HepG2 (cell line): ENCODE data around the gene NINL. TPM values are rescaled to one million over a fixed set of nuclear protein-coding genes. Genes with fewer than 3 reads are reported as not detected.
A peak's percentile ranks its signal among the peaks of the same experiment; 100 is the strongest.

Experiments
- CBX1 ChIP-seq: IDR thresholded peaks from one replicate; pipeline ENCODE4 v1.6.1; 2016; ENCODE audit warnings: antibody characterized with exemption, low read depth
- MZF1 ChIP-seq: sonication (generic); formaldehyde crosslinking; IDR thresholded peaks from 2 replicates; pipeline ENCODE4 v1.8.1; 2023; ENCODE audit warnings: mild to moderate bottlenecking, missing genetic modification reagents, borderline replicate concordance
- NCOA2 ChIP-seq: sonication (generic); formaldehyde crosslinking; IDR thresholded peaks from 2 replicates; pipeline ENCODE4 v1.8.0; 2022; ENCODE audit warnings: inconsistent platforms
- NCOA5 ChIP-seq: sonication (generic); formaldehyde crosslinking; IDR thresholded peaks from 2 replicates; pipeline ENCODE4 v1.4.0; 2020; ENCODE audit warnings: missing genetic modification reagents
- NKX3-1 ChIP-seq: sonication (generic); formaldehyde crosslinking; IDR thresholded peaks from 2 replicates; pipeline ENCODE4 v1.5.0; 2020; ENCODE audit warnings: missing genetic modification reagents
- NR2C2 ChIP-seq: sonication (generic); formaldehyde crosslinking; IDR thresholded peaks from 2 replicates; pipeline ENCODE4 v1.4.0; 2020; ENCODE audit warnings: missing genetic modification reagents, mild to moderate bottlenecking, moderate library complexity, borderline replicate concordance
- PCBP1 ChIP-seq: fragments of 200-400 bp; formaldehyde crosslinking; IDR thresholded peaks from 2 replicates; pipeline ENCODE4 v1.6.1; 2017; ENCODE audit warnings: mild to moderate bottlenecking, low read depth, low read length, borderline replicate concordance
- RFX5 ChIP-seq: IDR thresholded peaks from 2 replicates; pipeline ENCODE4 v1.6.1; 2011; ENCODE audit warnings: low read depth, low read length, improper control_type of control experiment
- SP5 ChIP-seq: IDR thresholded peaks from 2 replicates; pipeline ENCODE4 v1.6.1; 2016; ENCODE audit warnings: low read depth, borderline replicate concordance
- TGIF2 ChIP-seq: IDR thresholded peaks from 2 replicates; pipeline ENCODE4 v1.6.1; 2016; ENCODE audit warnings: control low read depth, missing compliant biosample characterization
- ZMYM4 ChIP-seq: sonication (generic); formaldehyde crosslinking; IDR thresholded peaks from 2 replicates; pipeline ENCODE4 v1.8.1; 2023; ENCODE audit warnings: mild to moderate bottlenecking, missing genetic modification reagents
- ZNF124 ChIP-seq: sonication (generic); formaldehyde crosslinking; IDR thresholded peaks from 2 replicates; pipeline ENCODE4 v1.4.0; 2020; ENCODE audit warnings: missing genetic modification reagents
- ZNF136 ChIP-seq: sonication (generic); formaldehyde crosslinking; IDR thresholded peaks from 2 replicates; pipeline ENCODE4 v1.8.1; 2022; ENCODE audit warnings: low read depth, mild to moderate bottlenecking, moderate library complexity, missing genetic modification reagents
- ZNF317 ChIP-seq: sonication (generic); formaldehyde crosslinking; IDR thresholded peaks from 2 replicates; pipeline ENCODE4 v1.5.0; 2020; ENCODE audit warnings: mild to moderate bottlenecking, missing genetic modification reagents
- ZNF564 ChIP-seq: sonication (generic); formaldehyde crosslinking; IDR thresholded peaks from 2 replicates; pipeline ENCODE4 v1.8.1; 2023; ENCODE audit warnings: mild to moderate bottlenecking, missing genetic modification reagents
- ZNF674 ChIP-seq: sonication (generic); formaldehyde crosslinking; IDR thresholded peaks from 2 replicates; pipeline ENCODE4 v1.5.0; 2020; ENCODE audit warnings: low read depth, mild to moderate bottlenecking, missing genetic modification reagents
- ZNF782 ChIP-seq: sonication (generic); formaldehyde crosslinking; IDR thresholded peaks from 2 replicates; pipeline ENCODE4 v1.4.0; 2020; ENCODE audit warnings: missing genetic modification reagents, mild to moderate bottlenecking, borderline replicate concordance
- ZNF839 ChIP-seq: sonication (generic); formaldehyde crosslinking; IDR thresholded peaks from 2 replicates; pipeline ENCODE4 v1.4.0; 2020; ENCODE audit warnings: missing genetic modification reagents, mild to moderate bottlenecking, borderline replicate concordance
- polyA plus RNA-seq, 8 experiments: library from polyadenylated mRNA; depleted of rRNA in 3 of 8; stranded (reverse) in 7 of 8; unstranded in 1 of 8; fragments of >200 nt; fragmentation: Illumina TruSeq in 4 of 8; extraction: Trizol in 4 of 8; gene quantifications; 2 replicates each; pipeline versions ENCODE4 v1.2.1 to v1.2.3, GENCODE V29; 2011 to 2016; ENCODE audit warnings: low read depth in 4 of 8, missing spikeins in 1 of 8, mixed read lengths in 1 of 8; ENCODE audit not compliant: insufficient read depth in 1 of 8
- total RNA-seq, 5 experiments: library from RNA; depleted of rRNA; stranded (reverse); fragments of >200 nt; fragmentation: Illumina TruSeq; extraction: Trizol; gene quantifications; 2 replicates each; pipeline ENCODE4 v1.2.3, GENCODE V29; 2016; ENCODE audit warnings: low read depth in 1 of 5
- TF ChIP-seq, protein P1 (sequence below): sonication (generic); formaldehyde crosslinking; IDR thresholded peaks from 2 replicates; pipeline ENCODE4 v1.4.0; 2020; ENCODE audit warnings: mild to moderate bottlenecking, low read depth, missing genetic modification reagents
- TF ChIP-seq, protein P2 (sequence below): sonication (generic); formaldehyde crosslinking; IDR thresholded peaks from 2 replicates; pipeline ENCODE4 v1.4.0; 2020; ENCODE audit warnings: missing genetic modification reagents
- TF ChIP-seq, protein P3 (sequence below): sonication (generic); formaldehyde crosslinking; IDR thresholded peaks from 2 replicates; pipeline ENCODE4 v1.5.1; 2020; ENCODE audit warnings: mild to moderate bottlenecking, missing genetic modification reagents, borderline replicate concordance
- TF ChIP-seq, protein P4 (sequence below): sonication (generic); formaldehyde crosslinking; IDR thresholded peaks from 2 replicates; pipeline ENCODE4 v1.4.0; 2020; ENCODE audit warnings: mild to moderate bottlenecking, missing genetic modification reagents, borderline replicate concordance

Gene NINL
- total and polyA plus RNA-seq, 2 of the 13 experiments (the other 11 are each of a cell fraction or from before 2014, with no cell fraction given), result 32.3 to 34.3 TPM

DNA sequence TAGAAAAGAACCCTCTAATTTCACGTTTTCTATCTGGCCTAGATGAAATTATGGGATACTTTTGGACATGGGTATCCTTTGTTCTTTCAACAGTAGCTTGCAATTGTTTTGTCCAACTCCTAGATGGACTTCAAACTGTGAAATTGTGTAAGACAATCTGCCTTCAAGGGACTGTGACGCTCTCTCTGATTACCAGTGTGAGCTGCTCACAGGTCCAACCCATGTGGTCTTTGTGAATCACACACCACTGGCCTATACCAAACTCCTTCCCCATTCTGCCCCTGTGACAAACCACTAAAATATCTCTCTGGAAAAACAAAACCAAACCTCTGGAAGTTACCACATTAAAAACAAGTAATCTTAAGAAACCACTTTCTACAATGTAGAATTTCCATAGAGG lies 59.5 kb downstream of the NINL start (continued):
- TF ChIP-seq, protein P1, sequence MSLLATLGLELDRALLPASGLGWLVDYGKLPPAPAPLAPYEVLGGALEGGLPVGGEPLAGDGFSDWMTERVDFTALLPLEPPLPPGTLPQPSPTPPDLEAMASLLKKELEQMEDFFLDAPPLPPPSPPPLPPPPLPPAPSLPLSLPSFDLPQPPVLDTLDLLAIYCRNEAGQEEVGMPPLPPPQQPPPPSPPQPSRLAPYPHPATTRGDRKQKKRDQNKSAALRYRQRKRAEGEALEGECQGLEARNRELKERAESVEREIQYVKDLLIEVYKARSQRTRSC (CRISPR knock-in tag), result no peak
- no peak for TF ChIP-seq NKX3-1 (CRISPR knock-in tag)
- TF ChIP-seq, protein P2, sequence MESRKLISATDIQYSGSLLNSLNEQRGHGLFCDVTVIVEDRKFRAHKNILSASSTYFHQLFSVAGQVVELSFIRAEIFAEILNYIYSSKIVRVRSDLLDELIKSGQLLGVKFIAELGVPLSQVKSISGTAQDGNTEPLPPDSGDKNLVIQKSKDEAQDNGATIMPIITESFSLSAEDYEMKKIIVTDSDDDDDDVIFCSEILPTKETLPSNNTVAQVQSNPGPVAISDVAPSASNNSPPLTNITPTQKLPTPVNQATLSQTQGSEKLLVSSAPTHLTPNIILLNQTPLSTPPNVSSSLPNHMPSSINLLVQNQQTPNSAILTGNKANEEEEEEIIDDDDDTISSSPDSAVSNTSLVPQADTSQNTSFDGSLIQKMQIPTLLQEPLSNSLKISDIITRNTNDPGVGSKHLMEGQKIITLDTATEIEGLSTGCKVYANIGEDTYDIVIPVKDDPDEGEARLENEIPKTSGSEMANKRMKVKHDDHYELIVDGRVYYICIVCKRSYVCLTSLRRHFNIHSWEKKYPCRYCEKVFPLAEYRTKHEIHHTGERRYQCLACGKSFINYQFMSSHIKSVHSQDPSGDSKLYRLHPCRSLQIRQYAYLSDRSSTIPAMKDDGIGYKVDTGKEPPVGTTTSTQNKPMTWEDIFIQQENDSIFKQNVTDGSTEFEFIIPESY (CRISPR knock-in tag), result no peak
- TF ChIP-seq, protein P3, sequence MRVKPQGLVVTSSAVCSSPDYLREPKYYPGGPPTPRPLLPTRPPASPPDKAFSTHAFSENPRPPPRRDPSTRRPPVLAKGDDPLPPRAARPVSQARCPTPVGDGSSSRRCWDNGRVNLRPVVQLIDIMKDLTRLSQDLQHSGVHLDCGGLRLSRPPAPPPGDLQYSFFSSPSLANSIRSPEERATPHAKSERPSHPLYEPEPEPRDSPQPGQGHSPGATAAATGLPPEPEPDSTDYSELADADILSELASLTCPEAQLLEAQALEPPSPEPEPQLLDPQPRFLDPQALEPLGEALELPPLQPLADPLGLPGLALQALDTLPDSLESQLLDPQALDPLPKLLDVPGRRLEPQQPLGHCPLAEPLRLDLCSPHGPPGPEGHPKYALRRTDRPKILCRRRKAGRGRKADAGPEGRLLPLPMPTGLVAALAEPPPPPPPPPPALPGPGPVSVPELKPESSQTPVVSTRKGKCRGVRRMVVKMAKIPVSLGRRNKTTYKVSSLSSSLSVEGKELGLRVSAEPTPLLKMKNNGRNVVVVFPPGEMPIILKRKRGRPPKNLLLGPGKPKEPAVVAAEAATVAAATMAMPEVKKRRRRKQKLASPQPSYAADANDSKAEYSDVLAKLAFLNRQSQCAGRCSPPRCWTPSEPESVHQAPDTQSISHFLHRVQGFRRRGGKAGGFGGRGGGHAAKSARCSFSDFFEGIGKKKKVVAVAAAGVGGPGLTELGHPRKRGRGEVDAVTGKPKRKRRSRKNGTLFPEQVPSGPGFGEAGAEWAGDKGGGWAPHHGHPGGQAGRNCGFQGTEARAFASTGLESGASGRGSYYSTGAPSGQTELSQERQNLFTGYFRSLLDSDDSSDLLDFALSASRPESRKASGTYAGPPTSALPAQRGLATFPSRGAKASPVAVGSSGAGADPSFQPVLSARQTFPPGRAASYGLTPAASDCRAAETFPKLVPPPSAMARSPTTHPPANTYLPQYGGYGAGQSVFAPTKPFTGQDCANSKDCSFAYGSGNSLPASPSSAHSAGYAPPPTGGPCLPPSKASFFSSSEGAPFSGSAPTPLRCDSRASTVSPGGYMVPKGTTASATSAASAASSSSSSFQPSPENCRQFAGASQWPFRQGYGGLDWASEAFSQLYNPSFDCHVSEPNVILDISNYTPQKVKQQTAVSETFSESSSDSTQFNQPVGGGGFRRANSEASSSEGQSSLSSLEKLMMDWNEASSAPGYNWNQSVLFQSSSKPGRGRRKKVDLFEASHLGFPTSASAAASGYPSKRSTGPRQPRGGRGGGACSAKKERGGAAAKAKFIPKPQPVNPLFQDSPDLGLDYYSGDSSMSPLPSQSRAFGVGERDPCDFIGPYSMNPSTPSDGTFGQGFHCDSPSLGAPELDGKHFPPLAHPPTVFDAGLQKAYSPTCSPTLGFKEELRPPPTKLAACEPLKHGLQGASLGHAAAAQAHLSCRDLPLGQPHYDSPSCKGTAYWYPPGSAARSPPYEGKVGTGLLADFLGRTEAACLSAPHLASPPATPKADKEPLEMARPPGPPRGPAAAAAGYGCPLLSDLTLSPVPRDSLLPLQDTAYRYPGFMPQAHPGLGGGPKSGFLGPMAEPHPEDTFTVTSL (CRISPR knock-in tag), result peak; percentile 30; the same call in 1 of the 2 replicates
- TF ChIP-seq NCOA2 (CRISPR knock-in tag), result peak; percentile 22; the same call in 1 of the 2 replicates
- no peak for TF ChIP-seq CBX1
- no peak for TF ChIP-seq SP5 (CRISPR knock-in tag)
- no peak for TF ChIP-seq MZF1 (CRISPR knock-in tag)
- TF ChIP-seq PCBP1, result no peak
- TF ChIP-seq TGIF2 (CRISPR knock-in tag), result peak; percentile 83
- TF ChIP-seq ZNF136 (CRISPR knock-in tag), result no peak
- TF ChIP-seq, protein P4, sequence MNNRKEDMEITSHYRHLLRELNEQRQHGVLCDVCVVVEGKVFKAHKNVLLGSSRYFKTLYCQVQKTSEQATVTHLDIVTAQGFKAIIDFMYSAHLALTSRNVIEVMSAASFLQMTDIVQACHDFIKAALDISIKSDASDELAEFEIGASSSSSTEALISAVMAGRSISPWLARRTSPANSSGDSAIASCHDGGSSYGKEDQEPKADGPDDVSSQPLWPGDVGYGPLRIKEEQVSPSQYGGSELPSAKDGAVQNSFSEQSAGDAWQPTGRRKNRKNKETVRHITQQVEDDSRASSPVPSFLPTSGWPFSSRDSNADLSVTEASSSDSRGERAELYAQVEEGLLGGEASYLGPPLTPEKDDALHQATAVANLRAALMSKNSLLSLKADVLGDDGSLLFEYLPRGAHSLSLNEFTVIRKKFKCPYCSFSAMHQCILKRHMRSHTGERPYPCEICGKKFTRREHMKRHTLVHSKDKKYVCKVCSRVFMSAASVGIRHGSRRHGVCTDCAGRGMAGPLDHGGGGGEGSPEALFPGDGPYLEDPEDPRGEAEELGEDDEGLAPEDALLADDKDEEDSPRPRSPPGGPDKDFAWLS (CRISPR knock-in tag), result no peak
- TF ChIP-seq RFX5, result no peak
- no peak for TF ChIP-seq ZNF674 (CRISPR knock-in tag)
- no peak for TF ChIP-seq ZNF124 (CRISPR knock-in tag)
- TF ChIP-seq ZMYM4 (CRISPR knock-in tag), result peak; percentile 39; the same call in 1 of the 2 replicates
- peak; percentile 82 for TF ChIP-seq ZNF317 (CRISPR knock-in tag)
- TF ChIP-seq ZNF782 (CRISPR knock-in tag), result no peak
- TF ChIP-seq NCOA5 (CRISPR knock-in tag), result no peak
- no peak for TF ChIP-seq ZNF839 (CRISPR knock-in tag)
- no peak for TF ChIP-seq NR2C2 (CRISPR knock-in tag)
- no peak for TF ChIP-seq ZNF564 (CRISPR knock-in tag)
